HG03108 (cell line): ENCODE data around the gene FAM216A.
"Not testable (repeated sequence)": the region's sequence is repeated elsewhere in the genome, so short reads cannot be mapped to it uniquely, and the experiment has no call there.

Experiments used
- ATAC-seq: cut with Tn5 transposase; IDR thresholded peaks from one replicate; pipeline ENCODE4 v1.9.1; 2021; ENCODE audit warnings: moderate library complexity; ENCODE audit not compliant: unreplicated experiment

The FAM216A gene

GRCh38 chr12:110498984-110499706 lies 30.5 kb downstream of the FAM216A start:
- ATAC-seq: no peak

DNA sequence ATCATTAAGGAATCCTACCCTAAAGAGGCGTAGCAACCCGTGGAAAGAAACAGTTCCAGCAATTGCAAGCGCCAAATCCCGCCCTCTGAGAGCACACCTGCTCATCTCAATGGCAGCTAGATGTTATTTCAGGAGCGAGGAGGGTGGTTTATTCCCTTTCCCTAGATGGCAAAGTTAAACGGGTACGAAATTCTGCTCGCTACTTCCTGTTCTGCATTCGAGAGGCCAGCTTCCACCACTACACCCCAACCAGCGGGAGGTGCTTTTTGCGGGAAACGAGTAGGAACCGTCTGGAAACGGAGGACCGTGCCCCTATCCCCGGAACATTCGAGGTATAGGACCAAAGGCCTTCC lies 32.7 kb downstream of the FAM216A start:
- peak; percentile 3 for ATAC-seq

DNA sequence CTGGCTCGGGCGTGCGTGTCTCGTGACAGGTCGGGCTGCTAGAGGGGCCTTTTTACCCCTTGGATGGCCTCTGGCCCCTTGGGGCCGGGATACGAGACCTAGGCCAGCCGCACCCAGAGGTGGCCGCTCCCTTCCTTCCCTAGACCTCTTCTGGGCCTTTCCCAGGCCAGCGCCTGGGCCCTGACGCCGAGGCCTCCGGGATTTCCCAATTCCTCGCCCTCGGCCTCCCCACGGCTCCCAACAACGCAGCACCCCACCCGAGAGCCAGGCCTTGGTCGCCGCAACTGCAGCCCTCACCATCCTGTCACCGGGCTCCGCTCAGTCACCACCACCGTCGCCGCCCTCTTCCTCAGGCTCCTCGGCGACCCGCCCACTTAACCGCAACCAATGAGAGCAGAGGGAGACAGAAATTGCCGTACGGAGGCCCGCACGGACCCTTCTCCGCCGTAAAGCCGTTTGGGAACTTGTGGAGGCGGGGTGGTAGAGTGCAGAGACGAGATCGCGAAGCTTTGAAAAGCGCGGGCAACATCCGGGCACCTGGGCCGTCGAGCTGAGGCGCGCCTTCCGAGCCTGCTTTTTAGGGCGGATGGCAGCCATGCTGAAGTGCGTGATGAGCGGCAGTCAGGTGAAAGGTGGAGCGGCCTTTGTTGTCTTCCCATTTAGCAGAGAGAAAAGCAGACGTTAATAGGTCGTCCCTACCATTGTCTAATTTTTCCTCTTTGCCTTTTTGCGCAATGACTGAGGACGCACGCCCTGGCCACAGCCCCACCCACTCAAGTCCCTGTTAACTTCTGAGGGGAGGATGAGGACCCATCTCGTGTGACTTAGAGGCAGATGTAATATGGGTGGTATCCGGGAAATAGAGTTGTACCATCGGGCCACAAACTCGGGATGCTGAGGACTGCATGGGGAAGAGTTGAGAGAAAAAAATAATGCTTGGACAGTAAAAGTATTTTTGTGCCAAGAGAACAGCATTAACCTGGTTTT lies 33.4 kb downstream of the FAM216A start, which contains the start of the genes RAD9B and VPS29:
Gene RAD9B, plus strand, starts transcription at position 580 of the 987 bp plus-strand sequence. Its CDS starts 7 bp downstream, at position 587.
Gene VPS29, minus strand, starts transcription at position 360 of the 987 bp plus-strand sequence. Its CDS starts 60 bp downstream, at position 300.
- peak; percentile 93 for ATAC-seq

DNA sequence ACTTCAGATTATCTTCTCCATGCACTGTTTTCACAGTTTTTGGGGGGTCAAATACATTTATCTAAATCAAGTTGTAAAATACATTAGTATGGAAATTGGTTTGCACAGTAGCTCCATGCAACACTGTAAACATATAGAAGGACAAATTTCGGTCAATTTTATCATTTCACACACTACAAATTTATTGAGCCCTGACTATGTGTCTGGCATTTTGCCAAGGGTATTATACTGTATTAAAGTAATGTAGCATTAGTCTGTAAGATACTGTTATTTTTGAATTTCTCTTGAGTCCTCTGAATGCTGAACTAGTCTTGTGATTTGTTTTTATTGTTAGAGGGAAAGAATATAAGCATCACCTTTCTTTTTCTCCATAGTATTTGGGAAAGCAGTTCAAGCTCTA lies 34.8 kb downstream of the FAM216A start:
- no peak for ATAC-seq

GRCh38 chr12:110505332-110505731 lies 36.7 kb downstream of the FAM216A start:
- no peak for ATAC-seq

- ATAC-seq: no peak
Observed at GRCh38 chr12:110508071-110508586, 39.5 kb downstream of the FAM216A start.

DNA sequence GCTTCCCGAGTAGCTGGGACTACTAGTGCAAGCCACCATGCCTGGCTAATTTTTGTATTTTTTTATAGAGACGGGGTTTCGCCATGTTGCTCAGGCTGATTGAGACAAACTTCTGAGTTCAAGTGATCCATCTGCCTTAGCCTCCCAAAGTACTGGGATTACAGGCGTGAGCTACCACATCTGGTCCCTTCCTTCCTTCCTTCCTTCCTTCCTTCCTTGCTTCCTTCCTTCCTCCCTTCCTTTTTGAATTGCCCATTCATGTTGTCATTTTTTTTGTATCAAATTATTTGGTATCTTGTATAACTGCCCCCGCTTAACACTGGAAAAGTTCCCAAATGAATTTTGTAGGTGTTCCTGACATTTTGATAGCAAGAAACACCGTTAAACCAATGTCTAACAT lies 45.2 kb downstream of the FAM216A start:
- ATAC-seq: no peak

GRCh38 chr12:110514363-110514762 lies 45.7 kb downstream of the FAM216A start:
- ATAC-seq: no peak

- no peak for ATAC-seq
Observed at GRCh38 chr12:110516995-110517394, 48.4 kb downstream of the FAM216A start.

GRCh38 chr12:110518014-110518413 lies 49.4 kb downstream of the FAM216A start:
- ATAC-seq: not testable (repeated sequence)

DNA sequence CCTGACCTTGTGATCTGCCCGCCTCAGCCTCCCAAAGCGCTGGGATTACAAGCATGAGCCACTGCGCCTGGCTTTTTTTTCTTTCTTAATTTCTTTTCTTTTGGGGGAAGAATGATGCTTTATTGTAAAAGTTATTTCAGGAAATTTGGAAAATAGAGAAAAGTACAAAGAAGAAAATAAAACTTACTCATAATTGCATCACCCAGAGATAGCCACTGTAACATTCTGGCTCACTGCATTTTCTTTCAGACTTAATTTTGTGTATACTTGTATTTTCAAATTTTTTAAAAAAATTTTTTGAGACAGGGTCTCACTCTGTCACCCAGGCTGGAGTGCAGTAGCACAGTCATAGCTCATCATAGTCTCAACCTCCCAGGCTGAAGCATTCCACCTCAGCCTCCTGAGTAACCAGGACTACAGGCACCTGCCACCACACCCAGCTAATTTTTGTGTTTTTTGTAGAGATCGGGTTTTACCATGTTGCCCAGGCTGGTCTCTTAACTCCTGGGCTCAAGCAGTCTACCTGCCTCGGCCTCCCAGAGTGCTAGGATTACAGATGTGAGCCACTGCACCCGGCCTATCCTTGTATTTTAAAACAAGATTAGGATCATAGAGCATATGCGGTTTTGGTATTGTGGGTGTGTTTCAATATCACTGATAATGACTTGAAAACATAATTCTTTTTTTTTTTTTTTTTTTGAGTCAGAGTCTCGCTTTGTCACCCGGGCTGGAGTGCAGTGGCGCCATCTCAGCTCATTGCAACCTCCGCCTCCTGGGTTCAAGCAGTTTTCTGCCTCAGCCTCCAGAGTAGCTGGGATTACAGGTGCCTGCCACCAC lies 52.4 kb downstream of the FAM216A start:
- ATAC-seq: not testable (repeated sequence)

GRCh38 chr12:110528277-110528839 lies 59.7 kb downstream of the FAM216A start:
- ATAC-seq: no peak

DNA sequence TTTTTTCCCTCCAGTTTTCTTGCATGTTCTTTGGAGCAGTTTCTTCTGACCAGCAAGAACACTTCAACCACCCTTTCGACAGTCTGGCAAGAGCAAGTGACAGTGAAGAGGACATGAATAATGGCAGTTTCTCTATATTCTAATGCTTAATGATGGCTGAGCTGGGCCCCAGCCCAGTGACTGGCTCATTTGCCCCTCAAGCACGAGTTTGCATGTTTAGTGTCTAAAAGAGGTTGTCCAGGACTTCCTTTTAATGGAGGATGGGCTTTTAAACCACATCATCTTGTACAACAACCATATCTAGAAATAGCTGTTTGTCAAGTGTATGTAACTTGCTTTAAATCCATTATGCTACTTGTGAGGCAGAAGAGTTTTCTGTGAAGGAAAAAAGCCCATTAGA lies 61.9 kb downstream of the FAM216A start:
- ATAC-seq: no peak

GRCh38 chr12:110531741-110532333 lies 63.2 kb downstream of the FAM216A start:
- peak; percentile 83 for ATAC-seq

- no peak for ATAC-seq
Observed at GRCh38 chr12:110532644-110533043, 64.0 kb downstream of the FAM216A start.

- no peak for ATAC-seq
Observed at GRCh38 chr12:110533607-110534006, 65.0 kb downstream of the FAM216A start.

DNA sequence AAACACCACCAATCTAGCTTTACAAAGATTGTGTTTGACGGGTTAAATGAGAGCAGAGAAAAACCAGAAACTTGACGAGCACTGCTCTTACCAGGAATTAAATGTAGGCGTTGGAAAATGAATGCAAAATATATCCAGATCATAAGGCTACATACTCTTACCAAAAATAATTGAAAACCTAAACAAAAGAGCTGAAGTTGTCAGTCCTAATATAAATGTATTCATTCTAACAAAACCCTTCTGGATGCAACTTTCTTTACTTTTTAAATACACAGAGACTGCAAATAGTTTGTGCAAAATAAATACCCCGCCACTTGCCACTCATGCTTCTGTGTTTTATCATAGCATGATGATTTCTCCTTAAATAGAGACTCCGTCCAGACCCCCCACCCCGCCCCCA lies 66.2 kb downstream of the FAM216A start:
- ATAC-seq: no peak

GRCh38 chr12:110536834-110537604 lies 68.4 kb downstream of the FAM216A start:
- no peak for ATAC-seq
